Left lung (tissue), 10 donors: ENCODE data around the gene SLC35E1. TPM values are rescaled to one million over a fixed set of nuclear protein-coding genes. Genes with fewer than 3 reads are reported as not detected.

Source experiments
- ATAC-seq: fragments of 200-7000 bp; cut with Tn5 transposase; one replicate; pipeline ENCODE4 v1.9.1; 2020; ENCODE audit warnings: moderate library complexity
- DNase-seq, 4 donors: peaks; one replicate each; pipeline ENCODE4 v3.0.0-alpha.2; 2013 to 2020
- H3K27ac ChIP-seq, 2 donors: fragments of 200-600 bp; sonication (generic) in 1 of 2; one replicate each; pipeline versions ENCODE4 v1.5.0 to v1.8.0; 2020 to 2021
- H3K27me3 ChIP-seq, 2 donors: fragments of 200-600 bp; sonication (generic) in 1 of 2; one replicate each; pipeline versions ENCODE4 v1.5.0 to v1.8.0; 2020 to 2021
- H3K36me3 ChIP-seq, 2 donors: fragments of 200-600 bp; sonication (generic) in 1 of 2; one replicate each; pipeline versions ENCODE4 v1.5.0 to v1.8.0; 2020 to 2021
- H3K4me1 ChIP-seq, 2 donors: fragments of 200-600 bp; one replicate each; pipeline ENCODE4 v1.8.0; 2021
- H3K4me3 ChIP-seq, 2 donors: fragments of 200-600 bp; sonication (generic) in 1 of 2; one replicate each; pipeline versions ENCODE4 v1.5.0 to v1.8.0; 2020 to 2021; ENCODE audit warnings: mild to moderate bottlenecking in 1 of 2
- H3K9me3 ChIP-seq, 2 donors: fragments of 200-600 bp; sonication (generic) in 1 of 2; one replicate each; pipeline versions ENCODE4 v1.5.0 to v1.8.0; 2020 to 2021
- intact Hi-C, 2 donors: fragments of 100-400 bp; cut with DNase I; formaldehyde crosslinking; loops; one replicate each; pipeline versions ENCODE4 v1.11.2 to v1.14.2; 2022
- polyA plus RNA-seq, 6 donors: library from polyadenylated mRNA; unstranded; fragments of 120-200 nt; gene quantifications; one replicate each; pipeline ENCODE4 v1.2.1, GENCODE V29; 2013; ENCODE audit not compliant: insufficient read length in 6 of 6
- total RNA-seq, 2 donors: library from RNA; stranded (reverse); fragmentation: NEBNext Ultra II Directional; extraction: Animal tissue kit (Norgen Biotek cat#: 25700); gene quantifications; one replicate each; pipeline ENCODE4 v1.2.1, GENCODE V29; 2021
- TF ChIP-seq, protein P1 (sequence below), 2 donors: fragments of 200-600 bp; sonication (generic) in 1 of 2; IDR thresholded peaks; one replicate each; pipeline versions ENCODE4 v1.5.0 to v1.8.0; 2021; ENCODE audit warnings: antibody characterized with exemption in 2 of 2
- donor health status: DM: no; HTN: yes; CAD: no.
- donor health status: DM: no; HTN: no; CAD: no.

SLC35E1 gene
- total and polyA plus RNA-seq, 8 donors = 46.5 to 56.7 (median 50.6) TPM

DNA sequence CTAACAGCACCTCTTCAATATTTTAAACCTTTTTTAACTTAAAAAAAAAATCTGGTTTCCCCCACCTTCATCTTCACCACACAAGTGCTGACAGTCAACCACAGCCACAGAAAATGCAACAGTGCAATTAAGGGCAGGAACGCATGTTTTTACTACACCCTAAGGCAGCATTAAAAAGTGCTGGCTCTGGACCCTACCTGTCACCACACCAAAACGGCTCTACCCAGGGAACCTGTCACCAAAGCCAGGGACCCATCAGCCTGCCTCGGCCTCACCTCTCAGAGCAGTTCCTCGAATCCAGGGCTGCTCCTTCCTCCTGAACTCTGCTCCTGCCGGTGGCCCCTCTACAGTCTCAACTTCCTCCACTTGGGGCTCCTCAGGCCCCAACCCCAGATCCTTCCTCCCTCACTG lies 22.5 kb upstream of the SLC35E1 start:
- TF ChIP-seq, protein P1, sequence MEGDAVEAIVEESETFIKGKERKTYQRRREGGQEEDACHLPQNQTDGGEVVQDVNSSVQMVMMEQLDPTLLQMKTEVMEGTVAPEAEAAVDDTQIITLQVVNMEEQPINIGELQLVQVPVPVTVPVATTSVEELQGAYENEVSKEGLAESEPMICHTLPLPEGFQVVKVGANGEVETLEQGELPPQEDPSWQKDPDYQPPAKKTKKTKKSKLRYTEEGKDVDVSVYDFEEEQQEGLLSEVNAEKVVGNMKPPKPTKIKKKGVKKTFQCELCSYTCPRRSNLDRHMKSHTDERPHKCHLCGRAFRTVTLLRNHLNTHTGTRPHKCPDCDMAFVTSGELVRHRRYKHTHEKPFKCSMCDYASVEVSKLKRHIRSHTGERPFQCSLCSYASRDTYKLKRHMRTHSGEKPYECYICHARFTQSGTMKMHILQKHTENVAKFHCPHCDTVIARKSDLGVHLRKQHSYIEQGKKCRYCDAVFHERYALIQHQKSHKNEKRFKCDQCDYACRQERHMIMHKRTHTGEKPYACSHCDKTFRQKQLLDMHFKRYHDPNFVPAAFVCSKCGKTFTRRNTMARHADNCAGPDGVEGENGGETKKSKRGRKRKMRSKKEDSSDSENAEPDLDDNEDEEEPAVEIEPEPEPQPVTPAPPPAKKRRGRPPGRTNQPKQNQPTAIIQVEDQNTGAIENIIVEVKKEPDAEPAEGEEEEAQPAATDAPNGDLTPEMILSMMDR (IDR thresholded peaks at IDR 0.05) = no peak
- H3K27ac ChIP-seq = peak overlapping the region in 1 of 2 donors; percentile 14
- DNase-seq (no peak), ATAC-seq (no peak)
- peaks cover 0 to 45% of the 10 kb centered on the region in 2 donors for H3K4me1 ChIP-seq
- H3K36me3 ChIP-seq = no peaks in the 10 kb centered on the region
- no peaks in the 10 kb centered on the region for H3K9me3 ChIP-seq
- intact Hi-C loops = no loop called here
- no peak overlapping the region for H3K4me3 ChIP-seq
- H3K27me3 ChIP-seq = no peaks in the 10 kb centered on the region

- TF ChIP-seq, protein P1 (IDR thresholded peaks at IDR 0.05) = no peak
- DNase-seq (peak in 1 of 4 donors; percentile 76), ATAC-seq (peak; percentile 56)
- H3K4me1 ChIP-seq = peaks cover 0 to 50% of the 10 kb centered on the region in 2 donors
- H3K9me3 ChIP-seq = no peaks in the 10 kb centered on the region
- H3K27ac ChIP-seq = no peak overlapping the region
- no peaks in the 10 kb centered on the region for H3K36me3 ChIP-seq
- no peak overlapping the region for H3K4me3 ChIP-seq
- no peaks in the 10 kb centered on the region for H3K27me3 ChIP-seq
- intact Hi-C loops = no loop called here
Measured at GRCh38 chr19:16594131-16594586, 21.9 kb upstream of the SLC35E1 start.

GRCh38 chr19:16593181-16593580 lies 21.0 kb upstream of the SLC35E1 start:
- H3K4me1 ChIP-seq = peaks cover 8 to 60% of the 10 kb centered on the region in 2 donors
- no peaks in the 10 kb centered on the region for H3K9me3 ChIP-seq
- no peak overlapping the region for H3K27ac ChIP-seq
- no peak for ATAC-seq
- no peak overlapping the region for H3K4me3 ChIP-seq
- peak in 1 of 4 donors; percentile 5 for DNase-seq
- intact Hi-C loops = no loop called here
- H3K27me3 ChIP-seq = no peaks in the 10 kb centered on the region
- TF ChIP-seq, protein P1 (IDR thresholded peaks at IDR 0.05) = no peak
- no peaks in the 10 kb centered on the region for H3K36me3 ChIP-seq

GRCh38 chr19:16591803-16592556 lies 19.8 kb upstream of the SLC35E1 start:
- Histone ChIP-seq H3K4me3 (no peak overlapping the region), H3K36me3 (no peaks in the 10 kb centered on the region), H3K27me3 (no peaks in the 10 kb centered on the region), H3K27ac (no peak overlapping the region), H3K9me3 (no peaks in the 10 kb centered on the region), H3K4me1 (peaks cover 20 to 72% of the 10 kb centered on the region in 2 donors)
- DNase-seq = peak in 1 of 4 donors; percentile 31
- TF ChIP-seq, protein P1 (IDR thresholded peaks at IDR 0.05) = no peak
- no peak for ATAC-seq
- intact Hi-C loops = no loop called here

DNA sequence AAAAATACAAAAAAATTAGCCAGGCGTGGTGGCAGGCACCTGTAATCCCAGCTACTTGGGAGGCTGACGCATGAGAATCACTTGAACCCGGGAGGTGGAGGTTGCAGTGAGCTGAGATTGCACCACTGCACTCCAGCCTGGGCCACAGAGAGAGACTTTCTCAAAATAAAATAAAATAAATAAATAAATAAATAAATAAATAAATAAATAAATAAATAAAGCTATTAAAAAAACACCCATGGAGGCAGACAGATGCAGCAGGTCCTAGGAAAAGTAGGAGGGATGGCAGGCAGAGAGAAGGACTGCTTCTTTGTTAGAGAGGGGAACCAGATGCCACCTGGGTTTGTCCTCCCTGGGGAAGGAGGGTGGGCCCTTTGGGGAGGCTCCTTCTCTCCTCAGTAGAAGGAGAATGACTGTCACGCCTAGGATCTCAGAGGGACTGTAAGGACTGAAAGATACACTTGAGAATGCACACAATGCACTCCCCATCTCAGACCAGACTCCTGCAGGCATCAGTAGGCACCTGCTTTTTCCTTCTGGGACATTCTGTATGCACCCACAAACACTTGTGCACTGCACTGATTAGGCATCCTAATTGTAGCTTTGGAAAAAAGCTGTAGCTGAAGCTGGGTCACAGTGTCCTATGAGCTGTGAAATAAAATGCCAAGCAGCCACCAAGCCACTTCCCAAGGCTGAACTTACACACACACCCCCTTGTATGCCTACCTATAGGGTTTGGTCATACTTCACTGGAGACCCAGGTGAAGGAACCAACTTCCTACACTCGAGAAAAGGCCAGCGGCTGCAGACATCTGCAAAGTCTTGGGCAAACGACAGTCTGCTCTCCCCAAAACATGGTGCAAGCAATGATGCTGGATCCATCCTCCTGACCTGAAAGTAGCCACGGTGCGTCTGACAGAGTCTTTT lies 18.9 kb upstream of the SLC35E1 start:
- intact Hi-C loops = no loop called here
- Histone ChIP-seq H3K36me3 (no peaks in the 10 kb centered on the region), H3K27me3 (no peaks in the 10 kb centered on the region), H3K4me3 (no peak overlapping the region), H3K9me3 (no peaks in the 10 kb centered on the region), H3K4me1 (peaks cover 20 to 80% of the 10 kb centered on the region in 2 donors), H3K27ac (no peak overlapping the region)
- DNase-seq = no peak
- ATAC-seq = no peak
- TF ChIP-seq, protein P1 (IDR thresholded peaks at IDR 0.05) = no peak
